Panc1 (cell line): ENCODE results near the gene IGSF11. TPM values are rescaled to one million over a fixed set of nuclear protein-coding genes. Genes with fewer than 3 reads are reported as not detected.

Experiments used
- ATAC-seq: fragments of 200-7000 bp; cut with Tn5 transposase; 2 replicates; pipeline ENCODE4 v1.9.1; 2020; ENCODE audit warnings: mild to moderate bottlenecking, moderate library complexity
- BruUV-seq: library from RNA; stranded (reverse); fragments of 400-500 nt; replicated peaks from 2 replicates; lab custom pipeline; 2021; lab: Mats Ljungman, UMichigan
- CTCF ChIA-PET: fragments of 300-600 bp; sonication (Branson Sonifier 250); formaldehyde crosslinking; loops from one replicate; lab custom pipeline; 2022; ENCODE audit warnings: antibody characterized with exemption; lab: Charles Lee
- POLR2A ChIA-PET: fragments of 300-600 bp; sonication (Branson Sonifier 250); formaldehyde crosslinking; loops from one replicate; lab custom pipeline; 2022; ENCODE audit warnings: antibody characterized with exemption; lab: Charles Lee
- DNase-seq: peaks from one replicate; pipeline ENCODE4 v3.0.0-alpha.2; 2010; ENCODE audit warnings: low read depth, low spot score
- H3K27ac ChIP-seq: 2 replicates; pipeline ENCODE4 v1.5.1; 2011; ENCODE audit warnings: mild to moderate bottlenecking, low read length, inconsistent platforms
- H3K27me3 ChIP-seq: fragments of 200-500 bp; sonication (Bioruptor generic); 2 replicates; pipeline ENCODE4 v1.6.0; 2014; ENCODE audit warnings: low read length, inconsistent platforms; ENCODE audit not compliant: control insufficient read depth, insufficient read depth
- H3K36me3 ChIP-seq: fragments of 200-500 bp; sonication (Bioruptor generic); 2 replicates; pipeline ENCODE4 v1.5.1; 2014; ENCODE audit warnings: inconsistent platforms, mild to moderate bottlenecking, low read length, moderate library complexity; ENCODE audit not compliant: control insufficient read depth, insufficient read depth
- H3K4me1 ChIP-seq: 2 replicates; pipeline ENCODE4 v1.5.1; 2011; ENCODE audit warnings: inconsistent platforms, mild to moderate bottlenecking, low read length, moderate library complexity; ENCODE audit not compliant: control insufficient read depth, insufficient read depth
- H3K4me3 ChIP-seq, 2 experiments: 2 replicates each; pipeline ENCODE4 v1.5.1; 2011 to 2012; ENCODE audit warnings: low read depth in 2 of 2, low read length in 2 of 2, mild to moderate bottlenecking in 2 of 2, inconsistent platforms in 1 of 2, moderate library complexity in 1 of 2
- H3K9me3 ChIP-seq: fragments of 200-500 bp; sonication (Bioruptor generic); 2 replicates; pipeline ENCODE4 v1.5.1; 2014; ENCODE audit warnings: low read depth, mild to moderate bottlenecking, inconsistent platforms, low read length, moderate library complexity; ENCODE audit not compliant: control insufficient read depth, insufficient read depth
- CTCF ChIP-seq: fragments of 450-650 bp; IDR thresholded peaks from 2 replicates; pipeline ENCODE4 v1.5.1; 2017; ENCODE audit warnings: mild to moderate bottlenecking
- POLR2AphosphoS5 ChIP-seq: IDR thresholded peaks from 2 replicates; pipeline ENCODE4 v1.6.1; 2012; ENCODE audit warnings: mild to moderate bottlenecking, low read depth, low read length, moderate library complexity
- REST ChIP-seq, 2 experiments: IDR thresholded peaks; 2 replicates each; pipeline ENCODE4 v1.6.1; 2011 to 2012; ENCODE audit warnings: low read depth in 2 of 2, control low read depth in 1 of 2, low read length in 1 of 2, mild to moderate bottlenecking in 1 of 2, moderate library complexity in 1 of 2; ENCODE audit not compliant: insufficient read depth in 1 of 2
- SIN3A ChIP-seq: IDR thresholded peaks from 2 replicates; pipeline ENCODE4 v1.6.1; 2012; ENCODE audit warnings: low read depth, mild to moderate bottlenecking, low read length, moderate library complexity, borderline replicate concordance; ENCODE audit not compliant: insufficient read depth
- TCF7L2 ChIP-seq: IDR thresholded peaks from 2 replicates; pipeline ENCODE4 v1.6.1; 2011; ENCODE audit warnings: mild to moderate bottlenecking, low read depth, low read length, inconsistent platforms
- in situ Hi-C: cut with HindIII; loops from 2 replicates; pipeline ENCODE4 v1.10.0; 2016; ENCODE audit warnings: low sequenced_read_pairs, low pct_unique_long_range_greater_than_20kb
- intact Hi-C: fragments of 100-400 bp; cut with micrococcal nuclease; formaldehyde crosslinking; loops from one replicate; pipeline ENCODE4 v1.10.0; 2022; ENCODE audit not compliant: unreplicated experiment
- total RNA-seq: library from RNA; stranded (reverse); gene quantifications from one replicate; pipeline ENCODE4 v1.2.1, GENCODE V29; 2021; ENCODE audit not compliant: unreplicated experiment

IGSF11 gene
- total RNA-seq, 1 experiment from 2014 or later = 0.33 TPM

DNA sequence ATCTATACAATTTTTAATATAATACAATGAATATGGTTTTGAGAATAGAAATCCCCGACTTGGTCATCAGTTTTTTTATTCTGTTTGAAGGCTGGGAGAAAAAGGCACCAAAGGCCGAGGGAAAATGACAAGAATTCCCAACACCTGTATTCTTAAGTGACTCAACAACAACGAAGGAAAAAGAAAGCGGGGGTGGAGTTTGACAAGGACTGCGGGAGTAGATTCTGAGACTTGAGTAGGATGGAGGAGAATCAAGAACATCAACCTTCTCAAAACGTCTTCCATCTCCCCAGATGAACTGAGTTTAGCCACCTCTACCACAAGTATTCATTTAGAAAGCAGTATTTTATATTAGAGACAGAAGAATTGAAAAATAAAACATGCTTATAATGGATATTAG lies 107.2 kb downstream of the IGSF11 start:
- ChIA-PET POLR2A (no interaction called here), CTCF (no interaction called here)
- DNase-seq (no peak), ATAC-seq (no peak)
- H3K9me3 ChIP-seq = no peaks in the 10 kb centered on the region
- no peak overlapping the region for H3K4me3 ChIP-seq
- no TSS peak for BruUV-seq
- in situ Hi-C loops (no loop called here), intact Hi-C loops (no loop called here)
- H3K36me3 ChIP-seq = no peaks in the 10 kb centered on the region
- H3K4me1 ChIP-seq = no peaks in the 10 kb centered on the region
- TF ChIP-seq POLR2AphosphoS5 = no peak
- no peak for TF ChIP-seq TCF7L2
- TF ChIP-seq CTCF = no peak
- TF ChIP-seq REST (IDR thresholded peaks at IDR 0.05; ENCODE audit: insufficient read depth in 1 of 2, low read depth in 2 of 2, low read length in 1 of 2) = no peak
- TF ChIP-seq SIN3A = no peak
- no peak overlapping the region for H3K27ac ChIP-seq
- no peaks in the 10 kb centered on the region for H3K27me3 ChIP-seq

DNA sequence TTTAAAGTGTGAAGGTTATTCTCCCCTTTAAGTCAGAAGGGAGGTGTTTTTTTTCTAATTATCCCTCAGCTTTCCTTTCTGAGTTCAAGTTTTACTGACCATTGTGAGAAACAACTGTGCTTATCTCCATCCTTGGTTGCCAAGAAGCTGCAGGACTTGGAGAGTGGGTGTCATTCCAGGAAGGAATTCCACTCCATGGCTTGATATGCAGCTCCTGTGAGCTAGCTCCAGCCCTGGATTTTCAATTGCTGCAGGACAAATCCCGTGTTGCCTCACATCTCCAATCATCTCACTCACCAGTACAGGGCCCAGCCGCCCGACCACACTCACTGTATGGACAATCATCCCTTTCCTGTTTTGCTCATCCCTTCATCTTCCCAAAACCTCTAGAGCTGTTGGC lies 122.5 kb downstream of the IGSF11 start:
- no peaks in the 10 kb centered on the region; the same call in 1 of the 2 replicates for H3K27me3 ChIP-seq
- no peaks in the 10 kb centered on the region for H3K4me1 ChIP-seq
- no peak overlapping the region for H3K4me3 ChIP-seq
- TF ChIP-seq CTCF = no peak
- no peak for TF ChIP-seq POLR2AphosphoS5
- TF ChIP-seq SIN3A = no peak
- TF ChIP-seq TCF7L2 = no peak
- TF ChIP-seq REST (IDR thresholded peaks at IDR 0.05; ENCODE audit: insufficient read depth in 1 of 2, low read depth in 2 of 2, low read length in 1 of 2) = no peak
- DNase-seq (no peak), ATAC-seq (no peak)
- H3K36me3 ChIP-seq = no peaks in the 10 kb centered on the region
- no peaks in the 10 kb centered on the region for H3K9me3 ChIP-seq
- POLR2A ChIA-PET = no interaction called here
- no TSS peak for BruUV-seq
- no peak overlapping the region for H3K27ac ChIP-seq
- in situ Hi-C loops = no loop called here
- intact Hi-C loops = no loop called here
- CTCF ChIA-PET = no interaction called here
